Uterus (tissue), 4 donors: ENCODE results near the gene EGFLAM. TPM values are rescaled to one million over a fixed set of nuclear protein-coding genes. Genes with fewer than 3 reads are reported as not detected.

Experiments used
- DNase-seq, 2 donors: peaks; one replicate each; pipeline ENCODE4 v3.0.0-alpha.2; 2019 to 2020
- H3K27ac ChIP-seq, 2 donors: fragments of 200-600 bp; sonication (generic); 1 replicate in 1 of 2; 2 replicates in 1 of 2; pipeline ENCODE4 v1.5.1; 2016 to 2018
- H3K27me3 ChIP-seq, 2 donors: fragments of 200-600 bp; sonication (generic); one replicate each; pipeline ENCODE4 v1.5.1; 2018 to 2019; ENCODE audit warnings: control low read depth in 1 of 2
- H3K36me3 ChIP-seq, 2 donors: fragments of 200-600 bp; sonication (generic); one replicate each; pipeline ENCODE4 v1.5.1; 2019; ENCODE audit warnings: control low read depth in 1 of 2
- H3K4me1 ChIP-seq, 2 donors: fragments of 200-600 bp; sonication (generic); one replicate each; pipeline ENCODE4 v1.5.1; 2018 to 2019; ENCODE audit warnings: control low read depth in 1 of 2
- H3K4me3 ChIP-seq, 2 donors: fragments of 200-600 bp; sonication (generic); 1 replicate in 1 of 2; 2 replicates in 1 of 2; pipeline ENCODE4 v1.5.1; 2018 to 2019; ENCODE audit warnings: mild to moderate bottlenecking in 1 of 2
- H3K9me3 ChIP-seq, 2 donors: fragments of 200-600 bp; sonication (generic); one replicate each; pipeline ENCODE4 v1.5.1; 2019; ENCODE audit warnings: control low read depth in 1 of 2
- POLR2A ChIP-seq, 2 donors: fragments of 450-650 bp; IDR thresholded peaks; one replicate each; pipeline ENCODE4 v1.6.1; 2016; ENCODE audit warnings: antibody characterized with exemption in 2 of 2, mild to moderate bottlenecking in 1 of 2, moderate library complexity in 1 of 2
- intact Hi-C: fragments of 100-400 bp; cut with DNase I; formaldehyde crosslinking; loops from one replicate; pipeline ENCODE4 v1.15.1; 2023; ENCODE audit warnings: low total_unique reads
- total RNA-seq, 4 donors: library from RNA; depleted of rRNA in 3 of 4; stranded (reverse); fragments of >200 nt in 3 of 4; gene quantifications; one replicate each; pipeline versions ENCODE4 v1.1.0 to v1.2.4, GENCODE V29; 2014 to 2023
- TF ChIP-seq, protein P1 (sequence below), 4 experiments: fragments of 200-600 bp in 2 of 4; fragments of 450-650 bp in 2 of 4; sonication (generic) in 2 of 4; IDR thresholded peaks; one replicate each; pipeline ENCODE4 v1.5.1; 2016 to 2019; ENCODE audit warnings: antibody characterized with exemption in 4 of 4, mild to moderate bottlenecking in 2 of 4, moderate library complexity in 1 of 4
- donor health status: DM: yes; HTN: yes; CAD: no.

Gene EGFLAM
- total RNA-seq, 4 donors from 2014 or later: 0.26 to 16.8 (median 3.6) TPM

DNA sequence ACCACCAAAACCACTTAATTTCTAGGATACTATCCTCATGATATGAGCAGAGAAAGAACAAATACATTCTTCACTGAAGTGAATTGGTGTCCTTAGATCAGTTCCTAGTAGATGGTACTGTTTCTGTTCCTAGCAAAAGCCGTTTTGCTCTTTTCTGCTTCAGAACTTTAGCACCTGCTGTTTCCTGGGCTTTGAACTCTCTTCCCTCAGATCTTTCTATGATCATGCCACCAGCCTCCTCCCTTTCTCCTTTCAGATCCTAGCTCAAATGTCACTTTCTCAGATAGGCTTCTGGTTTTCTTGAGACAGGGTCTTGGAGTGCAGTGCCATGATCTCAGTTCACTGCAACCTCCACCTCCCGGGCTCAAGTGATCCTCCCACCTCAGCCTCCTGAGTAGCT is 118.0 kb downstream of the EGFLAM start:
- no peak overlapping the region for H3K27ac ChIP-seq
- no peaks in the 10 kb centered on the region for H3K27me3 ChIP-seq
- no peaks in the 10 kb centered on the region for H3K9me3 ChIP-seq
- H3K4me3 ChIP-seq: no peak overlapping the region
- intact Hi-C loops: no loop called here
- DNase-seq: no peak
- TF ChIP-seq, protein P1, sequence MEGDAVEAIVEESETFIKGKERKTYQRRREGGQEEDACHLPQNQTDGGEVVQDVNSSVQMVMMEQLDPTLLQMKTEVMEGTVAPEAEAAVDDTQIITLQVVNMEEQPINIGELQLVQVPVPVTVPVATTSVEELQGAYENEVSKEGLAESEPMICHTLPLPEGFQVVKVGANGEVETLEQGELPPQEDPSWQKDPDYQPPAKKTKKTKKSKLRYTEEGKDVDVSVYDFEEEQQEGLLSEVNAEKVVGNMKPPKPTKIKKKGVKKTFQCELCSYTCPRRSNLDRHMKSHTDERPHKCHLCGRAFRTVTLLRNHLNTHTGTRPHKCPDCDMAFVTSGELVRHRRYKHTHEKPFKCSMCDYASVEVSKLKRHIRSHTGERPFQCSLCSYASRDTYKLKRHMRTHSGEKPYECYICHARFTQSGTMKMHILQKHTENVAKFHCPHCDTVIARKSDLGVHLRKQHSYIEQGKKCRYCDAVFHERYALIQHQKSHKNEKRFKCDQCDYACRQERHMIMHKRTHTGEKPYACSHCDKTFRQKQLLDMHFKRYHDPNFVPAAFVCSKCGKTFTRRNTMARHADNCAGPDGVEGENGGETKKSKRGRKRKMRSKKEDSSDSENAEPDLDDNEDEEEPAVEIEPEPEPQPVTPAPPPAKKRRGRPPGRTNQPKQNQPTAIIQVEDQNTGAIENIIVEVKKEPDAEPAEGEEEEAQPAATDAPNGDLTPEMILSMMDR (IDR thresholded peaks at IDR 0.05): no peak
- TF ChIP-seq POLR2A (IDR thresholded peaks at IDR 0.05): no peak
- H3K36me3 ChIP-seq: no peaks in the 10 kb centered on the region
- H3K4me1 ChIP-seq: no peaks in the 10 kb centered on the region

DNA sequence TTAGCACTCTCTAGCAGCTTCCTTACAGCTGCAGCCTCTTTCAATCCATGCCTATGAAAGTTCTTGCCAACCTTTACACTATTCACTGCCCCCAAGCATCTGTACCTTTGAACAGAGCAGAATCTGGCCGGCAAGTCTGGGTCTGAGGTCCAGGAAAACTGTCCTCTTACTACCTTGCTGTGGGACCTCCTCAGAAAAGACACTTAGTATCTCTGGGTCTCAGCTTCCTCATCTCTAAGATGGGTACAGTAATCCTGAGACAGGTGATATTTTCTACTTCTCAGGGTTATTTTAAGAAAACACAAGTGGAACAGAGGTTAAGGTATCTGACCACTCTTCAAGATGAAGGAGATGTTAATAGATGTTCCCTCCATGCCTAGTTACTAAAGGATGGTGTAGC is 120.2 kb downstream of the EGFLAM start:
- TF ChIP-seq, protein P1 (IDR thresholded peaks at IDR 0.05): no peak
- TF ChIP-seq POLR2A (IDR thresholded peaks at IDR 0.05): no peak
- Histone ChIP-seq H3K27ac (no peak overlapping the region), H3K27me3 (no peaks in the 10 kb centered on the region), H3K4me1 (no peaks in the 10 kb centered on the region), H3K4me3 (no peak overlapping the region), H3K36me3 (no peaks in the 10 kb centered on the region), H3K9me3 (no peaks in the 10 kb centered on the region)
- intact Hi-C loops: no loop called here
- DNase-seq: no peak

DNA sequence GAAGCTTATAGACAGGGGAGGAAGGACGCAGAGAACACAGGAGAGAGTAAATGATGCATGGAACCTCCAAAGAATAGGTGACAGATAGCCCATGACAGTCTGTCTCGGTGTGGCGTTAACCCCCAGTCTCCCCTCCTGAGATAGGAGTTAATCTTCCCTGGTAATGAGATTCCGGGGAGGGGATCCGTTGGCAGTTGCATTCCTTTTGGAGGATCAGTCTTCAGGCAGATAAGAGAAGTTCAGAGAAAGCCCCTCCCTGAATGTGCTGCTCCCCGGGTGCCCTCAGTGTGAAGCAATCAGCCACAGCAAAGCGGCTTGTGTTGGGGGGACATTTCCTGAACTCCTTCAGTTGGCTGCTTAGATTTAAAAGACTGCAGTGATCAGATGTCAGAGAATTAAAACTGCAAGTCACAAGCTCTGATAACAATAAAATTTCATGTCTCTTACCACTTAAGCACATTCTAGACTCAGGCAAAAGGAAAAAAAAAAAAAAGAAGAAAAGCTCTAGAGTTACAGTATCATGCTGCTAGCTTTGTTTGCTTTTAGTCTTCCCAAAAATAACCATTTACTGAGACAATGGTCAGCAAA is 121.1 kb downstream of the EGFLAM start:
- intact Hi-C loops: no loop called here
- Histone ChIP-seq H3K27ac (no peak overlapping the region), H3K4me1 (no peaks in the 10 kb centered on the region), H3K36me3 (no peaks in the 10 kb centered on the region), H3K27me3 (no peaks in the 10 kb centered on the region), H3K9me3 (no peaks in the 10 kb centered on the region), H3K4me3 (no peak overlapping the region)
- TF ChIP-seq, protein P1 (IDR thresholded peaks at IDR 0.05): no peak
- TF ChIP-seq POLR2A (IDR thresholded peaks at IDR 0.05): no peak
- no peak for DNase-seq

DNA sequence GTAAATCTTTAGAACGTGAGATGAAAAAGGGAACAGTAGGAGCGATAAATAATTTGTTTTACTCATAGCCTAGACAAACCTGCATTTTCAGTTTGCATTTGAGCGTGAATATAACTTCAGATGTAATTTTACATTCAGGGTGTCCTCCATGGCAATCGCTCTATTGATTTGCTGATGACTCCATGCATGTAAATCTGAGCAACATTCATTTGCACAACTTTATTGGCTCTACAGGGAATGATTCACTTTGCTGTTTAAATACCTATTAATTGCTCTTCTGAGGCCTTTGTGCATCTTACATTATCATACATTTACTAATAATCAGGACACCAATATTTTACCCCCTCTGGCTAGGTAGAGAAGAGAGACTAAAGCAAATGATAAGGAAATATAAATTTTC is 122.2 kb downstream of the EGFLAM start:
- TF ChIP-seq, protein P1 (IDR thresholded peaks at IDR 0.05): no peak
- TF ChIP-seq POLR2A (IDR thresholded peaks at IDR 0.05): no peak
- DNase-seq: no peak
- intact Hi-C loops: no loop called here
- no peaks in the 10 kb centered on the region for H3K4me1 ChIP-seq
- H3K27ac ChIP-seq: no peak overlapping the region
- H3K4me3 ChIP-seq: no peak overlapping the region
- H3K9me3 ChIP-seq: no peaks in the 10 kb centered on the region
- H3K36me3 ChIP-seq: no peaks in the 10 kb centered on the region
- no peaks in the 10 kb centered on the region for H3K27me3 ChIP-seq

DNA sequence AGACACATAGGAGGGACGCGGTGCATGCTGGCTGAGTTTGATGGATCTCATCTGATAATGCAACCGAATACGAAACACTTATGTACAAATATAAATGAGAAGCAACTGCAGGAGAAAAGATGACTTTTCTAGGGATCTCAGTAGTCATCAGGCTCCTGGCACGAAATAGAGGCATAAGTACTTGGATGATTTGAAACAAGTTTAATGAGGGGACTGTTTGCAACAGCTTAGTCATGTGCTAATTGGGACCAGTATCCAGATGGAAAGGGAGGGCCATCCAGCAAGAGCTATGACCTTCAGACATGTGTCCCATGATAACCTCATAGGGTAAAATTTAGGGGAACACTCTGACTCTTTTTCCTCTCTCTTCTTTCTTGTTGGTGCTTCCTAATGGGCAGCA is 123.0 kb downstream of the EGFLAM start:
- Histone ChIP-seq H3K9me3 (no peaks in the 10 kb centered on the region), H3K27me3 (no peaks in the 10 kb centered on the region), H3K36me3 (no peaks in the 10 kb centered on the region), H3K4me3 (no peak overlapping the region), H3K27ac (no peak overlapping the region), H3K4me1 (no peaks in the 10 kb centered on the region)
- no peak for DNase-seq
- intact Hi-C loops: no loop called here
- no peak for TF ChIP-seq POLR2A (IDR thresholded peaks at IDR 0.05)
- TF ChIP-seq, protein P1 (IDR thresholded peaks at IDR 0.05): no peak
